Erythroblast (primary cell): Measurements from ENCODE around the gene STIMATE.

Source experiments
- DNase-seq, 2 experiments: peaks; one replicate each; lab custom pipeline; 2025; lab: John Stamatoyannopoulos, UW
- GATA1 ChIP-seq: IDR thresholded peaks from 2 replicates; pipeline ENCODE4 v1.6.1; 2011; ENCODE audit warnings: low read depth, mild to moderate bottlenecking, control low read depth, low read length, moderate library complexity
- POLR2A ChIP-seq: IDR thresholded peaks from 2 replicates; pipeline ENCODE4 v1.6.1; 2011; ENCODE audit warnings: mild to moderate bottlenecking, low read length

Gene STIMATE

GRCh38 chr3:52870471-52870870, 26.9 kb downstream of the STIMATE start:
- no peak for DNase-seq

GRCh38 chr3:52866427-52866826, 30.9 kb downstream of the STIMATE start:
- DNase-seq, result no peak
- TF ChIP-seq GATA1 (no peak), POLR2A (no peak)

More at GRCh38 chr3:52870471-52870870, 26.9 kb downstream of the STIMATE start:
- TF ChIP-seq GATA1 (no peak), POLR2A (no peak)

DNA sequence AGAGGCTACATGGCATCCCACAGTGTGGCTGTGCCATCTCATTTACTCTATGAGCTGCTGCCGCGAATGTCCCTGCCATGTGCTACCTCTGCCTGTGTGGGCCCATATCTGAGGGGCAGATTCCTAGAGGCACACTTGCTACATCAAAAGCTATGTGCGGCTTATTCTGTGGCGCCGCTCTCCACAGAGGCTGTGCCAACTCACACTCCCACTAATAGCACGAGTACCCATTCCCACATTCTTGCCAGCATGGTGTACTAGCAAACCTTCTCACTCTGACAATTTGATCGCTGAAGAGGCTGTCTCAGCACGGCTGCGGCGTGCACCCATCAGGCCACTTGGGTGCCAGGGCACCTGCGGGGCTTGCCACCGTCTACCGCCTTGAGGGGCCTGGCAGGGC, 31.4 kb downstream of the STIMATE start:
- TF ChIP-seq GATA1 (no peak), POLR2A (no peak)
- no peak for DNase-seq

- DNase-seq, result no peak
- TF ChIP-seq GATA1 (no peak), POLR2A (no peak)
These were observed 37.0 kb downstream of the STIMATE start for GRCh38 chr3:52860424-52860768.

GRCh38 chr3:52859686-52860423, 37.5 kb downstream of the STIMATE start:
- no peak for TF ChIP-seq POLR2A
- no peak for TF ChIP-seq GATA1
- DNase-seq, result no peak

DNA sequence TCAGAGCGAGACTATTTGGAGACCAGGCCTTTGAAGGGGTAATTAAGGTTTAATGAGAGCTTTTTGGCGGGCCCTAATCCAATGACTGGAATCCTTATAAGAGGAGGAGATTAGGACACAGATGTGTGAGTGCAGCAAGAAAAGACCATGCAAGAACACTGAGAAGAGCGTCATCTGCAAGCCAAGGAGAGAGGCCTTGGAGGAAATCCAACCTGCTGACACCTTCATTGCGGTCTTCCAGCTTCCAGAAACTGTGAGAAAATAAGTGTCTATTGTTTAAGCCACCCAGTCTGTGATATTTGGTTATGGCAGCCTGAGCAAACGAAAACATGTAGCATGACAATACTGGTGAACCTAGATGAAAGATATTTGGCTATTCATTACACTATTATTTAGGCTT, 39.5 kb downstream of the STIMATE start:
- no peak for DNase-seq
- TF ChIP-seq GATA1 (no peak), POLR2A (no peak)

- DNase-seq, result no peak
These were observed 40.2 kb downstream of the STIMATE start for GRCh38 chr3:52857133-52857532.

GRCh38 chr3:52856666-52857065, 40.7 kb downstream of the STIMATE start:
- no peak for TF ChIP-seq GATA1
- no peak for TF ChIP-seq POLR2A
- DNase-seq, result no peak

More at GRCh38 chr3:52857133-52857532, 40.2 kb downstream of the STIMATE start:
- no peak for TF ChIP-seq GATA1
- no peak for TF ChIP-seq POLR2A

DNA sequence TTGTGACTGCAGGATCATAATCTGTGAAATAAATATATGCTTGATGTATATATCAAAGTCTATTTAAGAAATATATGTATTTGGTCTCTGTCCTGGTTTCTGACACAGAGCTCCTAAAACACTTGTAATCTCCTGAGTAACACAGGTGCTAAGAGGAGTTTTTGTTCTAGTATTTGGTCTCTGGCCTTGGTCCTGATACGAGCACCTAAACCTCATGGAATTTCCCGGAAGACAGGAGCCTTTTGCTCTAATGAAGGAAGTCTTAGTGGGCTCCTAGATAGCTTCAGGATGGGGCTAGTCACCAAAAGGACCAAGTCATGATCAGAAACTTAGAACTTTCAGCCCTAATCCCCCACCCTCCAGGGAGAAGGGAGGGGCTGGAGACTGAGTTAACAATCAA, 43.3 kb downstream of the STIMATE start:
- DNase-seq, result no peak
- TF ChIP-seq POLR2A, result no peak
- no peak for TF ChIP-seq GATA1

DNA sequence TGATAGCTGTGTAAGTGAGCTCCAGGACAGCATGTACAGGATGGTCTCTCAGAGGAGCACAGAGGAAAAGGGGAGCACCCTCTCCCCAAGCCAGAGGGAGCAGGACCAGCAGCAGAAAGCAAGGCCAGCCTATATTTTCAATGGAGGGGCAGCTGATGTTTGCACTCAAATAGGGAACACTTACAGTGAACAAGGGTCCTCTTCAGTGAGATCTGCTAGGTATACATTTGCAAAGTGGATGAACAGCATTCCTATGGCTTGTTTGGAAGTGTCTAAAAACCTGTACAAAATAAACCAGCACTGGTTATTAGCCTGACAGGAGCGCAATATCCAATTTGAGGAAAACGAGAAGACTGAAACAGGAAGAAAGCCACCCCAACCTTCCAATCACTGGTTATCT, 44.9 kb downstream of the STIMATE start:
- no peak for DNase-seq
- TF ChIP-seq POLR2A, result no peak

GRCh38 chr3:52851348-52851747, 46.0 kb downstream of the STIMATE start:
- TF ChIP-seq GATA1, result no peak
- no peak for TF ChIP-seq POLR2A
- DNase-seq, result peak; percentile 66 to 74

GRCh38 chr3:52849656-52850055, 47.7 kb downstream of the STIMATE start:
- no peak for TF ChIP-seq POLR2A
- TF ChIP-seq GATA1, result no peak
- no peak for DNase-seq

DNA sequence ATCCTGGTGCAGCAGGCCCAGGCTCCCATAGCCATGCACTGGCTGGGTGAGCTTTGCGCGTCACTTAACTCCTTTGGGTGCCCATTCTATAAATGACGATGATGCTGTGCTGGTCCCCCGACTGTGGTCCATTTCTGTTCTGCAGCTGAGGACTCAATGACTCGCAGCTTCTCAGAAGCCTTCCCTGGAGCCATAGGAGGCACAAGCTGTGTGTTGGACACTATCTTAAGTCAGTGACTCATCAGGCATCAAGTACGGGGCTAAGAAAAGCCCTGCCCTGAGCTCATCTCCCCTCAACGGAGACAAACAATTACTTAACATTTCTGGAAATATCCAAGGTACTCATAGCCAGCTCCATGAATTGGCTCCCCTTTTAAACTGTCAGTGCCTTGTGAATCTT, 48.7 kb downstream of the STIMATE start:
- DNase-seq, result peak in 1 of 2 experiments; percentile 56
- TF ChIP-seq GATA1 (no peak), POLR2A (no peak)

DNA sequence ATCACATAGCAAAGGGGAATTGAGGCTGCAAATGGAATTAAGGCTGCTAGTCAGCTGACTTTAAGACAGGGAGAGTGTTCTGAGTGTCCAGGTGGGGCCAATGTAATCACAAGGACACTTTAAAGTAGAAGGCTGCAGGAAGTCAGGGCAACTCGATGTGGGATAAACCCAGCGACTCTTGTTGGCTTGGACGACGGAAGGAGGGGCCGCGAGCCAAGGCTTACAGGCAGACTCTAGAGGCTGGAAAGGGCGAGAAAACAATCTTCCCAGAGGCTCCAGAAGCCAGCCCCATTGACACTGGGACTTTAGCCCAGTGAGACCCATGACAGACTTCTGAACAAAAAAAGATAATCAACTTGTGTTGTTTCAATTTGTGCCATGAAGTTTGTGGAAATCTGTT, 49.6 kb downstream of the STIMATE start:
- TF ChIP-seq GATA1 (no peak), POLR2A (no peak)
- DNase-seq, result no peak

DNA sequence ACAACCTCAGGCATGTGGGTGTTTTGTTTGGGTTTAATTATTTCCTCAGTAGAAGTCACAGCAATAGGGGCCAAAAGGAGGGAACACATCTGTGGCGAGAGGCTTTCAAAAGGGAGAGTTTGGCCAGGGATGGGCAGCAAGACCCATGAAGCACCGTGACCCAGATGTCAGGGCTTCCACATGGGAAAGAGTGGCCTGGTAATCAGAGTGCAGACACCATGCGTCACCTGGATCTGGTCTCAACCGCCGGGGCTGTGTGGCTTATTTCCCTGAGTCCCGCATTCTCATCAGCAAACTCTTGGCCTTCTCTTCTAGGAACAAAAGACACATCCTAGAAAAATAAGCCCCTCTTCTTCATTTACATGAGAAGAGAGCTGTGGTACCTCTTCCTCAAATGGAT, 50.1 kb downstream of the STIMATE start:
- TF ChIP-seq GATA1 (no peak), POLR2A (no peak)
- DNase-seq, result no peak

- no peak for TF ChIP-seq GATA1
- no peak for TF ChIP-seq POLR2A
- DNase-seq, result no peak
These were observed 50.8 kb downstream of the STIMATE start for GRCh38 chr3:52846432-52846965.
